ENCODE measurements around the gene GALNTL6.

DNA sequence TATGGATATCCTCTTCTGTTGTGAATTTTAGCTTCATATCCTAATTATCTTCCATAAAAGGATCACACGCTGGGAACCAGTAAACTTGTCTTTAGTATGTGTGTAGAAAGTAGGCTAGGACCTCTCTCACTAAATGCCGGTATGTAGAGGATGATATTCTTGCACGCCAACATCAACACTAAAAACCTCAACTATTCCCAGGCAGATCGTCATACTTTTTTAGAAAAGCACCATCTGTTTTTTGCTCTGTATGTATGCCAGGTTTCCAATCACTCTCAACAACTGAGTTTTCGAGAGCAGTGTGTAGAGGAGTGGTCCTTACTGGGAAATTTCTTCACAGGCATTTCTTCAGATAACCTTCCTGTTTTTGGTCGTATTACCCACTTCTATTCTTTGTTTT lies 283.6 kb downstream of the GALNTL6 start:
- TF ChIP-seq, protein P1, sequence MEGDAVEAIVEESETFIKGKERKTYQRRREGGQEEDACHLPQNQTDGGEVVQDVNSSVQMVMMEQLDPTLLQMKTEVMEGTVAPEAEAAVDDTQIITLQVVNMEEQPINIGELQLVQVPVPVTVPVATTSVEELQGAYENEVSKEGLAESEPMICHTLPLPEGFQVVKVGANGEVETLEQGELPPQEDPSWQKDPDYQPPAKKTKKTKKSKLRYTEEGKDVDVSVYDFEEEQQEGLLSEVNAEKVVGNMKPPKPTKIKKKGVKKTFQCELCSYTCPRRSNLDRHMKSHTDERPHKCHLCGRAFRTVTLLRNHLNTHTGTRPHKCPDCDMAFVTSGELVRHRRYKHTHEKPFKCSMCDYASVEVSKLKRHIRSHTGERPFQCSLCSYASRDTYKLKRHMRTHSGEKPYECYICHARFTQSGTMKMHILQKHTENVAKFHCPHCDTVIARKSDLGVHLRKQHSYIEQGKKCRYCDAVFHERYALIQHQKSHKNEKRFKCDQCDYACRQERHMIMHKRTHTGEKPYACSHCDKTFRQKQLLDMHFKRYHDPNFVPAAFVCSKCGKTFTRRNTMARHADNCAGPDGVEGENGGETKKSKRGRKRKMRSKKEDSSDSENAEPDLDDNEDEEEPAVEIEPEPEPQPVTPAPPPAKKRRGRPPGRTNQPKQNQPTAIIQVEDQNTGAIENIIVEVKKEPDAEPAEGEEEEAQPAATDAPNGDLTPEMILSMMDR (IDR thresholded peaks at IDR 0.05): no peak
- no peak for TF ChIP-seq EP300 (IDR thresholded peaks at IDR 0.05)
- TF ChIP-seq POLR2A (IDR thresholded peaks at IDR 0.05): no peak

All from stomach (tissue), 4 donors.